GM12874 (cell line): ENCODE measurements around the gene LRRC7.

Source experiments
- TF ChIP-seq, protein P1 (sequence below): IDR thresholded peaks from 2 replicates; pipeline ENCODE4 v1.5.1; 2011; ENCODE audit warnings: low read depth, mild to moderate bottlenecking, control low read depth, low read length, moderate library complexity; ENCODE audit not compliant: insufficient read depth

LRRC7 gene

GRCh38 chr1:69976896-69977295 is 409.2 kb downstream of the LRRC7 start:
- TF ChIP-seq, protein P1, sequence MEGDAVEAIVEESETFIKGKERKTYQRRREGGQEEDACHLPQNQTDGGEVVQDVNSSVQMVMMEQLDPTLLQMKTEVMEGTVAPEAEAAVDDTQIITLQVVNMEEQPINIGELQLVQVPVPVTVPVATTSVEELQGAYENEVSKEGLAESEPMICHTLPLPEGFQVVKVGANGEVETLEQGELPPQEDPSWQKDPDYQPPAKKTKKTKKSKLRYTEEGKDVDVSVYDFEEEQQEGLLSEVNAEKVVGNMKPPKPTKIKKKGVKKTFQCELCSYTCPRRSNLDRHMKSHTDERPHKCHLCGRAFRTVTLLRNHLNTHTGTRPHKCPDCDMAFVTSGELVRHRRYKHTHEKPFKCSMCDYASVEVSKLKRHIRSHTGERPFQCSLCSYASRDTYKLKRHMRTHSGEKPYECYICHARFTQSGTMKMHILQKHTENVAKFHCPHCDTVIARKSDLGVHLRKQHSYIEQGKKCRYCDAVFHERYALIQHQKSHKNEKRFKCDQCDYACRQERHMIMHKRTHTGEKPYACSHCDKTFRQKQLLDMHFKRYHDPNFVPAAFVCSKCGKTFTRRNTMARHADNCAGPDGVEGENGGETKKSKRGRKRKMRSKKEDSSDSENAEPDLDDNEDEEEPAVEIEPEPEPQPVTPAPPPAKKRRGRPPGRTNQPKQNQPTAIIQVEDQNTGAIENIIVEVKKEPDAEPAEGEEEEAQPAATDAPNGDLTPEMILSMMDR, result no peak

DNA sequence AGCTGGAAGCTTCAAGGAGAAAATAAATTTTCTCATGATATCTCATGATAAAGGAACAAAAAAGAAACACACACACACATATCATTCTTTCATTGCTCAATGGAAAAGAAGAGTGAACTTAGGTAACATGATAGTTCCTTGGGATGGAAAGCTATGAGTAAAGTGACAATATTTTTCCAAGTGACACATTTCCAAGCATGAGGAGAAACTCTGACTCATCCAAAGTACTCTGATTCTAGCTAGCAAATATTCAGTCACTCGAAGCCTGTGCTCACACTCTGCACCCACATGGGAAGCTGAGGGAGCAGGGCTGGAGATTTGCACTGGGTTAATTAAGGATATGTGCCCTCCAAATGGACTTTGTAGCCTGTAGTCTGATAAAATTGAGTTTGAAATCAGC is 415.3 kb downstream of the LRRC7 start:
- TF ChIP-seq, protein P1, result no peak

- TF ChIP-seq, protein P1, result no peak
These were observed 417.7 kb downstream of the LRRC7 start for GRCh38 chr1:69985376-69985775.

DNA sequence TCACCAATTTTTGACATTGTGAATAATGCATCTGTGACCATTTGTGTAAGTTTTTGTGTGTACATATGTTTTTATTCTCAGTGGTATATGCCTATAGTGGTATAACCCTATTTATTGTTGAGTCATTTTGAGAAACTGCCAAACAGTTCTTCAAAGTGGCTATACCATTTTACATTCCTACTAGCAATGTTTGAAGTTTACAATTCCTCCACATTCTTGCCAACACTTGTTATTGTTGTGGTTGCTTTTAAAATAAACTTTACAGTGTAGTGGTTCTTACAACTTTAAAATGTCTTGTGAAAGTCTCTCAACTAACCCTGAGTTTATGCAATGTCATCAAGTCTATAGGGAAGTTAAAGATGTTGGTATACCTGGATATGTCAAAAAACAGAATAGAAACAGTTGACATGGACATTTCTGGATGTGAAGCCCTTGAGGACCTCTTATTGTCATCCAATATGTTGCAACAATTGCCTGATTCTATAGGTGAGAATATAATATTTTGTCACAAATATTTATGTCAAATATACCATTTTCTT is 418.2 kb downstream of the LRRC7 start:
- TF ChIP-seq, protein P1, result no peak

DNA sequence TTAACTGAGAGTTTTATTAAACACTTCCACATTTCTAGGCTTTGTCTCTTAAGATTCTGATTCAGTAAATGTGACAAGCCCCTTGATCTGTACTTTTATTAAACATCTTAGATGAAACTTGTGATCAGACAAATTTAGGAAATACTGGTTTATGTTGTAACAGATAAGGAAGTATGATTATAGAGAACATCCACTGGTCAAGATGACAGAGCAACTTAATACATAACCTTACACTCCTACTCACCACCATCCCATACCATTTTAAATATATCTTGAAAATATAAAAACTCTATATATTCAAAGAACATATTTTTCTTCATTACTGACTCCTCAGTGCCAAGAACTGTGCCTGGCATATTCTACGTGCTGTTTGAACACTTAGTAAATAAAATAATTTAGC is 420.2 kb downstream of the LRRC7 start:
- TF ChIP-seq, protein P1, result no peak

GRCh38 chr1:69991644-69992043 is 423.9 kb downstream of the LRRC7 start:
- TF ChIP-seq, protein P1, result no peak

GRCh38 chr1:69992594-69992993 is 424.9 kb downstream of the LRRC7 start:
- TF ChIP-seq, protein P1, result no peak
